HL-60 (cell line): ENCODE results near the gene SECTM1.

Experiments used
- GABPA ChIP-seq: IDR thresholded peaks from 2 replicates; pipeline ENCODE4 v1.6.1; 2012; ENCODE audit warnings: low read depth
- POLR2AphosphoS5 ChIP-seq: IDR thresholded peaks from 2 replicates; pipeline ENCODE4 v1.6.1; 2012; ENCODE audit warnings: low read depth
- TF ChIP-seq, protein P1 (sequence below): IDR thresholded peaks from one replicate; pipeline ENCODE4 v1.5.1; 2011; ENCODE audit warnings: low read length, control low read depth, inconsistent platforms; ENCODE audit not compliant: insufficient read depth
- TF ChIP-seq, protein P2 (sequence below): IDR thresholded peaks from 2 replicates; pipeline ENCODE4 v1.6.1; 2012; ENCODE audit warnings: low read depth; ENCODE audit not compliant: insufficient replicate concordance

- TF ChIP-seq GABPA (no peak), POLR2AphosphoS5 (no peak)
- TF ChIP-seq, protein P1, sequence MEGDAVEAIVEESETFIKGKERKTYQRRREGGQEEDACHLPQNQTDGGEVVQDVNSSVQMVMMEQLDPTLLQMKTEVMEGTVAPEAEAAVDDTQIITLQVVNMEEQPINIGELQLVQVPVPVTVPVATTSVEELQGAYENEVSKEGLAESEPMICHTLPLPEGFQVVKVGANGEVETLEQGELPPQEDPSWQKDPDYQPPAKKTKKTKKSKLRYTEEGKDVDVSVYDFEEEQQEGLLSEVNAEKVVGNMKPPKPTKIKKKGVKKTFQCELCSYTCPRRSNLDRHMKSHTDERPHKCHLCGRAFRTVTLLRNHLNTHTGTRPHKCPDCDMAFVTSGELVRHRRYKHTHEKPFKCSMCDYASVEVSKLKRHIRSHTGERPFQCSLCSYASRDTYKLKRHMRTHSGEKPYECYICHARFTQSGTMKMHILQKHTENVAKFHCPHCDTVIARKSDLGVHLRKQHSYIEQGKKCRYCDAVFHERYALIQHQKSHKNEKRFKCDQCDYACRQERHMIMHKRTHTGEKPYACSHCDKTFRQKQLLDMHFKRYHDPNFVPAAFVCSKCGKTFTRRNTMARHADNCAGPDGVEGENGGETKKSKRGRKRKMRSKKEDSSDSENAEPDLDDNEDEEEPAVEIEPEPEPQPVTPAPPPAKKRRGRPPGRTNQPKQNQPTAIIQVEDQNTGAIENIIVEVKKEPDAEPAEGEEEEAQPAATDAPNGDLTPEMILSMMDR: no peak
- TF ChIP-seq, protein P2, sequence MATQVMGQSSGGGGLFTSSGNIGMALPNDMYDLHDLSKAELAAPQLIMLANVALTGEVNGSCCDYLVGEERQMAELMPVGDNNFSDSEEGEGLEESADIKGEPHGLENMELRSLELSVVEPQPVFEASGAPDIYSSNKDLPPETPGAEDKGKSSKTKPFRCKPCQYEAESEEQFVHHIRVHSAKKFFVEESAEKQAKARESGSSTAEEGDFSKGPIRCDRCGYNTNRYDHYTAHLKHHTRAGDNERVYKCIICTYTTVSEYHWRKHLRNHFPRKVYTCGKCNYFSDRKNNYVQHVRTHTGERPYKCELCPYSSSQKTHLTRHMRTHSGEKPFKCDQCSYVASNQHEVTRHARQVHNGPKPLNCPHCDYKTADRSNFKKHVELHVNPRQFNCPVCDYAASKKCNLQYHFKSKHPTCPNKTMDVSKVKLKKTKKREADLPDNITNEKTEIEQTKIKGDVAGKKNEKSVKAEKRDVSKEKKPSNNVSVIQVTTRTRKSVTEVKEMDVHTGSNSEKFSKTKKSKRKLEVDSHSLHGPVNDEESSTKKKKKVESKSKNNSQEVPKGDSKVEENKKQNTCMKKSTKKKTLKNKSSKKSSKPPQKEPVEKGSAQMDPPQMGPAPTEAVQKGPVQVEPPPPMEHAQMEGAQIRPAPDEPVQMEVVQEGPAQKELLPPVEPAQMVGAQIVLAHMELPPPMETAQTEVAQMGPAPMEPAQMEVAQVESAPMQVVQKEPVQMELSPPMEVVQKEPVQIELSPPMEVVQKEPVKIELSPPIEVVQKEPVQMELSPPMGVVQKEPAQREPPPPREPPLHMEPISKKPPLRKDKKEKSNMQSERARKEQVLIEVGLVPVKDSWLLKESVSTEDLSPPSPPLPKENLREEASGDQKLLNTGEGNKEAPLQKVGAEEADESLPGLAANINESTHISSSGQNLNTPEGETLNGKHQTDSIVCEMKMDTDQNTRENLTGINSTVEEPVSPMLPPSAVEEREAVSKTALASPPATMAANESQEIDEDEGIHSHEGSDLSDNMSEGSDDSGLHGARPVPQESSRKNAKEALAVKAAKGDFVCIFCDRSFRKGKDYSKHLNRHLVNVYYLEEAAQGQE: no peak
Measured at GRCh38 chr17:82318772-82319606, 14.6 kb downstream of the SECTM1 start.
